Eye (tissue), 1 donor: ENCODE data around the gene OR5A1.
A peak's percentile ranks its signal among the peaks of the same experiment; 100 is the strongest.
"Not testable (repeated sequence)": the region's sequence is repeated elsewhere in the genome, so short reads cannot be mapped to it uniquely, and the experiment has no call there.

ENCODE experiments used
- DNase-seq: peaks from one replicate; pipeline ENCODE4 v3.0.0-alpha.2; 2015

OR5A1 gene

DNA sequence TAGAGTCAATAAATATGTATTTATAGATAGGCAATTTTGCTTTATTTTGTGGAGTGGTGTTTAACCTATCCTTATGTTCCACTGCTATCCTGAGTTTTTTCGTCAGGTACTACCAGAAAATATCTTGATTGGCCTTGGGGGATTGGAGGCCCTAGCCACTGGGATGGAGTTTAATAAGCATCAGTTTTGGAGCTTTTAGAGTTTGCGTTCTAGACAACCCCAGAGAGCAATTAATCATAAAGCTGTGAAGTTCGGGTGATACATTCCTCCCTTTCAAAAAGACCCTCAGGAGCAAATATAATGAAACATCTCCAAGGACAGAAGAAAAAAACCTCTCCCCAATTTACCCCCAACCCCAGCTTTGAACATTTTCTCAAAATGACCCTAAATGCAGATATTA, at the start of gene OR5A1:
Gene OR5A1 (plus strand): TSS at position 301 of the 400 bp plus-strand sequence. CDS start 6,700 bp downstream, outside the sequence.
- no peak for DNase-seq

DNA sequence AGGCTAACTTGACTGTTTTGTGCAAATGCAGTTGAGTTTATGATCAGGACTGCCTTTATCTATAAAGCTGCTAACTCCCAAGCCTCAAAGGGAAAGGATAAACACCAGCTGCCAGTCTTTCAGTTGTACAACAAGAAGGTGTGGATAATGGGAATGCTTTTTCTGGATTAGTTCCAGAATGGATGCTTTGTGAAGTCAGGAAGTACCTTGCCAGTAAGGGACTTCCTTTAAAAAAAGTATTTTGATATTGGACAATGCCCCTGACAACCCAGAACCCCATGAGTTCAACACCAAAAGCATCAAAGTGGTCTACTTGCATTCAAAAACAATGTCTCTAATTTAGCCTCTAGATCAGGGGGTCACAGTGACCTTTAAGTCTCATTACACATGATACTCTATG, 42.1 kb upstream of the OR5A1 start:
- no peak for DNase-seq

DNA sequence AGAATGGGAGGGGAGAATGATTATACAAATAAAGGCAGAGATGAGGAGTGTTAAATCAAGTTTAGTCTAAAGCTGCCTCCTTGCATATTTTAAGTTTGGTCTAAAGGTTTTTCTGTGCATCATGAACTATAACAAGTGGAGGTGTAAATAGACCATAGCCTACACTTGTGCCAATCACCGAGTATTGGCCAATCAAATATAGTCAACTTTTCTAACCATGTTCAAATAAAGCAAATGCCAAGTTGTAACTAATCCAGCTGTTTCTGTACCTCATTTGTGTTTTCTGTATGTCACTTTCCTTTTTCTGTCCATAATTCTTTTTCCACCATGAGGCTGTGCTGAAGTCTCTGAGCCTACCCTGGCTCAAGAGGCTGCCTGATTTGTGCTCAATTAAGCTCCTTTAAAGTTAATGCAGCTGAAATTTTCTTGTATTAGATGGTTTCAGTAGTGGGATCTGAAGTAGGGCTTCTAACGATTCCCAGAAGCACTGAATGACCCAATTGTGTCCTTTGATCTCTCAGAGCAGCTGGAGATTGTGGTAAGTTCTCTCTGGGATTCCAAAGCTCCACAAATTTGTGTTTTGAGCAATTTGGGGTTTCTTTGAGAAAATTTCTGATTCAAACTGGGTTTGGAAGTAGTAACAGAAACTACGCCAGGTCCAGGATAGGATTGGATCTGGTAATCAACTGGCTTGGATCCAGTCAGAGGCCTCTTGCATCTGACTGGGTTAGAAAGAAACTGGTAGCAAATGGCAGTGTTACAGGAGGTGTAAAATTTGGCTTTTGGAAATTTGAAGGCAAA, 35.6 kb upstream of the OR5A1 start:
- no peak for DNase-seq

DNA sequence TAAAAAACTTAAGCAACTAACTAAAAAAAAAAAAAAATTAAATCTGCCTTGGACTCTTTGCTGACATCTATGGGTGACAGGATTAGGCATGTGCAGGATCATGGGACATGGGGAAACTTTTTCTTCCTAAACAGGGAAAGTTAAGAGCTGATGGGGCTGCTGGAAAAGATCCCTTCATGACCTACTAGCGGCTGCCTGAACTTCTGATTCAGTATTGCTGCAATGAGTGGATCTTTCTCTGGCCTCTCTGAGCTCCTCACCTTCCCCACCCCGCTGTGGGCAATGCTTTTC, 35.1 kb upstream of the OR5A1 start:
- no peak for DNase-seq

DNA sequence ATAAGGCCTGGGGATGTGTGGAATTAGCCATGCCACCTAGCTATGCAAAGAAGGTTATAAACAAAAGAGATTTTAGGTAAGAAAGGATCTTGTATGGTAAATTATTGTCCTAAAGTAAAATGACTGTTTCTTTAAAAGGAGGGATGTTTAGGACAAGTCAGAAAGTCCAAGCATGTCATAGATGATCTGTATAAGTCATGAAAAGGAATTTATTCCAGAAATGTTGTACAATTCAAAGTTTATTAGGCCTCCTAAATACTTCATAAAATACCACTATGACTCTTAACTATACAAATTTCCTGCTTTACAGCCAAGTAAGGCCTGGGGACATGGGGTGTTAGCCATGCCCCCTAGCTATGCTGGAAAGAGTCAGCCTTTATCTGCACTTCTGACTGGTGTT, 32.7 kb upstream of the OR5A1 start:
- DNase-seq = no peak

DNA sequence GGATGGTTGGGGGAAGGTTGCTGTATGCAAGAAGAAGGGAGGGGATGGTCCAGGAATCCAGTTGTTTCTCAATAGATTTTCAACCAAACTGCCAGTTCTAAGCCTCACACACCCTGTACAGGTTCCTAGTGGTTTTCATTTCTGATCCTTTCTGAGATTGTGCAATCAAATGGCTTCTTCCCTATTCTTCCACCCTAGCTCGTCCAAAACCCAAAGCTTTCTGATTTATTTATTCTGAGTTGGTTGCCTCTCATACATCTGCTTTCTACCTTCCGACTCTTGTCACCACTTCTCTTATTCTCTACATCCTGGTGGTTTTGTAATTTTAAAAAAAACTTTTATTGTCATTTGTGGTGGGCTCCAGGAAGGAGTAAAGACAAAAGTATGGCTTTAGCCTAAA, 22.6 kb upstream of the OR5A1 start:
- no peak for DNase-seq

DNA sequence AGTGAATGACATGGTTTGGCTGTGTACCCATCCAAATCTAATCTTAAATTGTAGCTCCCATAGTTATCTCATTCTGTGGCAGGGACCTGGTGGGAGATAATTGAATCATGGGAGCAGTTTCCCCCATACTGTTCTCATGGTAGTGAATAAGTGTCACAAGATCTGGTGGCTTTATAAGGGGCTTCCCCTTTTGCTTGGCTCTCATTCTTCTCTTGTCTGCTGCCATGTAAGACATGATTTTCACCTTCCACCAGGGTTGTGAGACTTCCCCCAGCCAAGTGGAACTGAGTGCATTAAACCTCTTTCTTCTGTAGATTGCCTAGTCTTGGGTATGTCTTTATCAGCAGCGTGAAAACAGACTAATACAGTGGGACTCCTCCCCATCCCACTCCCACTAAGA, 21.2 kb upstream of the OR5A1 start:
- no peak for DNase-seq

DNA sequence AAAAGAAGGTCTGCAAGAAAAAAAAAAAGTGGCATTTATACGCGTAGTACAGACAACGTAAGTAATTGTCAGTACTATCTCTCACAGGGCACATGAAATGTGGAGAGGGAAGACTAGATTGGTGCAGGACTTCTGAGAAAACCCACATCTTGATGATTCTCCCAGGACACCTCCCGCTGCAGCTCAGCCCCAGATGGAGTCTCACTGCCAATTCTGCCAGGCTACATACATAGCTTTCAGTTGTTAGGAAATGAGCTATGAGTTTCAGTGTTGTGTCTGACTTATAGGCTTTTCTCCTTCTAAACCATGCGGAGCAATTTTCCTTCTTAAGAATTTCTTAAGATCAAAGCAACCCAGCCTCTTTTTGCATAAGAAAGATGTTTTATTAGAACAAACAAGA, 19.7 kb upstream of the OR5A1 start:
- DNase-seq = no peak

DNA sequence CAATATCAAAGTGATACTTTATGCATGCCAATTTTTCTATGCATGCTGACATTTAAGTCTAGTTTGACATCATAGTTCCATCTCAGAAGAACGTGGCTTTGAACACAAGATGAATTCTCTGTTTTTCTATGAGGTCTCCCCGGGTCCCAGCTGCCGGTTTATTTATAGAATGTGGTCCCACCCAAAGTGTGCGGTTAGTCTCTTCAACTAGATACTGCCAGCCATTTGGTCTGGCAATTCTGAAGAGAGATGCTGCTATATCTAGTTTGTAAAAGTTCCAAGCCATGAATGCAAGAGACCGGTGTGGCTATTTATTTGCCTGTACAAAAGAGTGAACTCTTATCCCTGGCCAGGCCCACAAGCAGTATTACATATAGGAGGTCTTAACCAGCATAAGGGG, 19.2 kb upstream of the OR5A1 start:
- no peak for DNase-seq

DNA sequence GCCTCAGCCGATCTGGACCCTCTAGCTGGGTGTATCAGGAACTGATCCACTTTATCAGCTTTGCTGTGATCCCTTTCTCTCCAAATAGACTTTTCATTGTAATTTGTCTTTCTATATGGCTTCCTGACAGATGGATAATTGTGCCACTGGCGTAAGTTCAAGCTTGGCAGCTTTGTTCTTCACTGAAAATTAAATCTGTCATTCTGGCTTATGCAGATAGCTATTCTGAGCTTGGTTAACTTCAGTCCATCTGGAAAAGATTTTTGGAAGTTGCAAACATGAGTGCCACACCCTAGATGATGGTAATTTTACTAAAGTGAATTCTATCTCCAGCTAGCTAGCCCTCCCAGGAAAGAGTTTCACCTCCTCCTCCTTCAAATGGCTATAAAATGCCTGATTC, 18.1 kb upstream of the OR5A1 start:
- no peak for DNase-seq

DNA sequence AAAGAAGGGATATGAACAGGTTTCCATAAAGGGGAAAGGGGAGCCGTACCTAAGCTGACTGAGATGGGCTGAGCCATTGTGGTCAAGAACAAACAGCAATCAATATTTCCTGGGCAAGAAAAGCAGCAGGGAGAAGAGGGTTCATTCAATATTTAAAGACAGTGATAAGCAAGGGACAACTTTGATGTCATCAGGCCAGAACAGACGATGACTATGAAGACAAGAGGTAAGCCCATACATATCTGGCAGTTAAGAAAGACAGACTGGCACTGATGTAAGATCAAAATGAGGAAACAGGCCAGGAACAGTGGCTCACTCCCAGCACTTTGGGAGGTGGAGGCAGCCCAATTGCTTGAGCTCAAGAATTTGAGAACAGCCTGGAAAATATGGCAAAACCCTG, 12.4 kb upstream of the OR5A1 start:
- DNase-seq = no peak

DNA sequence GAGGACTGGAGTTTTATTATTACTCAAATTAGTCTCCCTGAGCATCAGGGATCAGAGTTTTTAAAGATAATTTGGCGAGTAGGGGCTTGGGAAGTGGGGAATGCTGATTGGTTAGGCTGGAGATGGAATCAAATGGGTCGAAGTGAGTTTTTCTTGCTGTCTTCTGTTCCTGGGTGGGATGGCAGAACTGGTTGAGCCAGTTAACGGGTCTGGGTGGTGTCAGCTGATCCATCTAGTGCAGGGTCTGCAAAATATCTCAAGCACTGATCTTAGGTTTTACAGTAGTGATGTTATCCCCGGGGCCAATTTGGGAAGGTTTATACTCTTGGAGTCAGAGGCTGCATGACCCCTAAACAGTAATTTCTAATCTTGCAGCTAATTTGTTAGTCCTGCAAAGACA, 11.1 kb upstream of the OR5A1 start:
- DNase-seq = no peak

DNA sequence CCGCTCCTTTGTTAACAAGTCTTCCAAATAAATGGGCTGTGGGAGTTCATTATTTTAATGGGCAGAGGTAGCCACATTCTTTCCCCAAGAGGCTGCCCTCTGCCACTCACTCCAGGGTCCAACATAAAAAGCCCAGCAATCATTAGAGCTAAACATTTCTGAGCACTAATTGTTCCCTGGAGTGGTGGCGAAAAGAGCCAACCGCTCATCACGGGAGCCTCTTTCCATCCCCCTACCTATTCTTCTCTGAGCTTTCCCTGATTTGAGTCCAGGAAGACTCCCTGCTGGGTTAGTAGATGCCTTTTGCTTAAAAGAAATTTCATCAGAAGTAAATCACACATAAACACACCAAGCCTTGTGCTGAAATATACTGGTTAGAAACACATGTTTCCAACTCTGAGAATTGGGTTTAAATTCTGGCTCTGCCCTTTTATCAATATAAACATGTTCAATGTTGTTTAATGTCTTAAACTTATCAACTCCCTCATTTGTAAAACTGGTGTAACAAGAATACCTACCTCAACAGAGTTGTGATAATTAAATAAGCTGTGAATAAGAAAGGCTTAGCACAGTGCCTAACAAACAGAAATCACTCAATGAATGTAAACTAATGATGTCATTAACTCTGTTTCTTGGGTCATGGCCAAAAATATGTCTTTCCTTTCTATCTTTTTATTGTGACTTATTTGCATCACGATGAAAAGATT, 9.8 kb upstream of the OR5A1 start, which contains the start of gene OR5A2:
Gene OR5A2 (minus strand): TSS at position 53 of the 707 bp plus-strand sequence. CDS start 3,460 bp downstream, outside the sequence.
- DNase-seq = peak; percentile 88

DNA sequence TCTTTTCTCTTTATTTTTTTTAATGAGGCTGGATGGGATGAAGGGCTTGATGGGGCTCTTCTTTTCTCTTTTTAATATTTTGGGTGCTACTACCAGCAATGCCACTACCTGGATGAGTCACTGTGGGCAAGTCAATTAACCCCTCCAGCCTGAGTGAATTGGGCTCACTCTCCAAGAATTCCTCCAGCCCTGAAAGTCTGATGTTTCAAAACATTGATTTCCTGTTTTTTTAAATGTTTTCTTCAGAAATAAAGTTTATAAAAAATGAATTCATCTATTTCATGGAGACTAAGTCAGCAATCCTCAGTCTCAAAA, 9.2 kb upstream of the OR5A1 start:
- no peak for DNase-seq

DNA sequence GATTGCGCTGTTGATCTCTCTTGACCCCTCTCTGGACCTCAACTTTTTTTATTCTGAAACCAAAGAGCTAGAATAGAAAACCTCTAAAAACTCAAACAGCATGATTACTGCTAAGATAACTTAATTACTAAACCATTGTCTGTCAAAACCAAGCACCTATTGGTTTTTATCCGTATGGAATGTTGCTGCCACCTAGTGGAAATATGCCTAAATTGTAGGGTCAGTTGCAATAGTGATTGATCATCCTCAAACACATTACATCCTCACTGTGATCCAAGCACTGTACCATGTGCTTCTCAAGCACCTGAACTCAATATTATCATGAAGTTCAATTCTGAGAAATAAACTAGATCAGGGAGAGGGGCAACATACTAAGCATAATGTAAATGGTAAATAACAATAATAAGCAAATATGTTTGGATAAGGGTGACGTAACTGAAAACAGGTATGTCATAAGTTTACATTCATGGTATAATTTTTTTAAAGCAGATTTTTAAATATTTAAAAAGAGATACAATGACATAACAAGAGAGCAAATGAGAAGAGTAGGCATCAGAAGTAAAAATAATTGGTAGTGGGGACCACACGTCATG, 6.2 kb upstream of the OR5A1 start:
- DNase-seq = peak; percentile 88

DNA sequence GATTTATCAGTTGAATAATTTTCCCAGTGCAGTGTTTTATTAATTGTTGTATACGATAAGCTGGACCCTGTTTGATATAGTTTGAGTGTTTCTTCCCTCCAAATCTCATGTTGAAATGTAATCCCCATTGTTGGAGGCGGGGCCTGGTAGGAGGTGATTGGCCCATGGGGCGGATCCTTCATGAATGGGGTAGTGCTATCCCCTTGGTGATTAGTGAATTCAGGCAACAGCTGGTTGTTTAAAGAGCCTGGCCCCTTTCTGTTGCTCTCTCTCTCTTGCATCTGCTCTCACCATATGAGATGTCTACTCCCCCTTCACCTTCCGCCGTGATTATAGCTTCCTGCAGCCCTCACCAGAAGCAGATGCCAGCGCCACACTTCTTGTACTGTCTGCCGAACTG, 1.5 kb downstream of the OR5A1 start:
- DNase-seq = no peak

DNA sequence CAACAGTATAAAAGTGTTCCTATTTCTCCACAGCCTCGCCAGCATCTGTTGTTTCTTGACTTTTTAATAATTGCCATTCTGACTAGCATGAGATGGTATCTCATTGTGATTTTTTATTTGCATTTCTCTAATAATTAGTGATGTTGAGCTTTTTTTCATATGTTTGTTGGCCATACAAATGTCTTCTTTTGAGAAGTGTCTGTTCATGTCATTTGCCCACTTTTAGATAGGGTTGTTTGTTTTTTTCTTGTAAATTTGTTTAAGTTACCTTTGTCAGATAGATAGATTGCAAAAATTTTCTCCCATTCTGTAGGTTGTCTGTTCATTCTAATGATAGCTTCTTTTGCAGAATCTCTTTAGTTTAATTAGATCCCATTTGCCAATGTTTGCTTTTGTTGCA, 9.4 kb downstream of the OR5A1 start:
- DNase-seq = not testable (repeated sequence)

DNA sequence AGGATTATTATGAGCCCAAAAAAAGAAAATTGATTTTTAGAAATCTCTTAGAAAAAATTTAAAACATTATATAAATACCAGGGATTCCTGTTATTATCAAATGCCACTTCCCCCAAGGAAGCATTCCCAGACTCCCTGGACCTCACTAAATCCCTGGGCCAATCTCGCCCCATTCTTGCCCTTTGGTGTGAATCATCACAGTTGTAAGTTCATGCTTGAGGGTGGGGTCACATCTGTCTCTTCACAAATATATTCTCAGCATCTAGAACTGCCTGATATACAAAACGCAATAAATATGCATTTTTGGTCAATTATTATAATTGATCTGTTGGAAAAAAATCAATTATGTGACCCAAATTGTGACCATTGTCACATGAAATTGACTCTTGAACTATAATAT, 12.2 kb downstream of the OR5A1 start:
- DNase-seq = no peak

DNA sequence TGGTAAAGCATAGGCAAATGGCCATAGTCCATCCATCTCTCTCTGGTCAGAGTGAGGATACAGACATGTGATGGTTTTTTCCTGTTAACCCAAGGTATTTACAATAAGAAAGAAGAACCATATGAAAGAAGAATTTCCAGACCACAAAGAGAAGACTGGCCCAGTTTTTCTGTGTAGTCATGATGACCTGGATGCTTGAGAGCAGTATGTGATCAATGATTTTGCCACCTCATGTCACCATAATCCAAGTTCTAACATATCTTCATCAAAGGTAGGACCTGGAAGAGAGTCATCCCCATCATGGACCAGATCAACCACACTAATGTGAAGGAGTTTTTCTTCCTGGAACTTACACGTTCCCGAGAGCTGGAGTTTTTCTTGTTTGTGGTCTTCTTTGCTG, 20.4 kb downstream of the OR5A1 start, which contains the start of gene OR4D6:
Gene OR4D6 (plus strand): TSS at position 301 of the 400 bp plus-strand sequence. CDS start 0 bp downstream, at position 301.
- DNase-seq = no peak

DNA sequence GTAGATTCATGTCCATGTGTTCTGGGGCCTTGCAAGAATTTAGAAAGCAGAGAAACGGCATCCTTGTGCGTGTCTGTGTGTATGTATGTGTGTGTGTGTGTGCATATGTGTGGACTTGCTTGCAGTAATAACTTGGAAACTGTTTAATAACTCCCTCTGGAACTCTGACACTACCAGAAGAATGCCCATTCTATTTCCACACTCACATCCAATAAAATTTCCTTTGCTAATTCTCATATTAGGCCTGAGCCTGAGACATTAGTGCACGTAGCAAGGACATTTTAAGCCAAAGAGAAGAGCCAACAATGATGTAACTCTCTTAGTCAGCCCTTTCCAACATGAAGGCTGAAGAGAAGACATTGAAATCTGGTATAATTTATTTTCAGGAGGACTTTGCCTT, 23.6 kb downstream of the OR5A1 start:
- no peak for DNase-seq

DNA sequence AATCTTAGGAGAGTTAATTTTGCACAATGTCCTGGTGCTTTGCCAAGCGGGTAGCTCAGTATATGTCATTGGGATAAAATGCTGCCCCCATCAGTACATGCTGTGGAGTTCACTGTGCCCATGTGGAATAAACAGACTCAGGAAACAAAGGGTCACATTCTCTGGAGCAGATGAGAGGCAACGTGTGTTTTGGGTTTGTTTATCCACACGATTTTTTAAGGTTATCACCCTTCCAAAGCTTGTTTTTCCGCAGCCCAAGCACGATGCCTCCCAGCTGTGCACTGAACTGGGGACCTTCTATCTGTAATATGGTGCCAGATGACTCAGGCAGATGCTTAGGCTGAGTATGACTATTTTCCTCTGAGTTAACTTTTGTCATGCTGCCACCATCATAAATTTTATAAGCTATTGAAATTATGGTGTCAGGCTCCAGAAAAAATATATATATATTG, 26.9 kb downstream of the OR5A1 start:
- peak; percentile 2 for DNase-seq

DNA sequence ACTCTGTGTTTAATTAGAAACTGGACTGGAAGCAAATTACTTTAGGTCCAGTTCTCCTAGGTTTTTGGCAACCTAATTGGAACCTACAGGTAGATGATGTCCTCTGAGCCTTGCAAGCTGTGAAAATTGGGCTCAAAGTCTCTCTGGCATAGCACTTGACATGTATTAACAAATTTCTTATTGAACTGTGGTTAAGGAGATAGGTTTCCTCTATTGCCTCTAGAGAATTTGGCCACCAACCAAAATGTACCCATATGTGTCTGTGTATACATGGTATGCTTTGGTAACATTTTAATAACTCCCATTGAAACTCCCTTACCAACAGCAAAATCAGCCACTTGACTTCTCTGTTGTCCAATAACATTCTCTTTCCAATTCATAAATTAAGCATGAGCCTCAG, 36.7 kb downstream of the OR5A1 start, which contains the start of gene OR4D10:
Gene OR4D10 (plus strand): TSS at position 301 of the 400 bp plus-strand sequence. CDS start 4,115 bp downstream, outside the sequence.
- DNase-seq = no peak

DNA sequence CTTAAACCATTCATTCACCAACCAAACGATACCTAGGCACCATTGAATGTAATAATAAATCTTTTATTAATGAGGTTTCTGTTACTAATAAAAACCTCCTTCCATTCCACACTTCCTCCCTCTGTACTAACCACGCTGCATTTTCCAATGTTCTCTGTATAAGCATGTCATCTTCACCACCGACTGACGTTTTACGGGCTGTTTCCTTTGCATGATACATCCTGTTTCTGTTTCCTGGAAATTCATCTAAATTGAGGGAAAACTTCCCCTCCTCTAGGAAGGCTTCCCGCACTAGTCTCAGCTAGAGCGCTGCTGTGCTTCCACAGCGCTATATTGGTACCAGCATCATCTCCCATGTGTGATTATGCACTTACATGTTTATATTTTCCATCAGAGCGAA, 38.9 kb downstream of the OR5A1 start:
- no peak for DNase-seq

DNA sequence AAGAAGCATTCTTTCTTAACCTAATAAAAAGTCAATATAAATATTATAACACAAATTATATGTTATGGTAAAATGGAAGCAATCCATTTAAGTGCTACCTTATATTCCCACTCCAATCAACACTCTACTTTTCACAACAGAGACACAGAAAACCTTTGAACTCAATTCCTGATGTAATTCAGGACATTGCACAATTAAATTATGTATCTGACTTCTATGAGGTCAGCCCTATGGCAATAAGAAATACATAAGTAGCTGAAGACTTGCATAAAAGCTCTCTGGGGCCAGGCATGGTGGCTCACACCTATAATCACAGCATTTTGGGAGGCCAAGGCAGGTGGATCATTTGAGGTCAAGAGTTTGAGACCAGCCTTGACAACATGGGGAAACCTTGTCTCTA, 43.6 kb downstream of the OR5A1 start:
- DNase-seq = no peak
